Natural killer cell treated with Interleukin-12 subunit alpha and Interleukin-12 subunit beta and Interleukin-15 and Interleukin-18, amount 100 ng/mL, for 72 hours (primary cell): Measurements from ENCODE around the gene VENTX. TPM values are rescaled to one million over a fixed set of nuclear protein-coding genes. Genes with fewer than 3 reads are reported as not detected.

Experiments used
- ATAC-seq, 2 donors: fragments of 150-1000 bp; cut with Tn5 transposase in 1 of 2; sonication (Bioruptor Pico), chemical (Tn5 transposase) in 1 of 2; 2 replicates each; pipeline ENCODE4 v1.10.0; 2021
- DNase-seq: peaks from one replicate; pipeline ENCODE4 v3.0.0; 2022; ENCODE audit warnings: low spot score
- H3K27ac Mint-ChIP-seq, 2 donors: 1 replicate in 1 of 2; 2 replicates in 1 of 2; pipeline ENCODE4 v1.8.0; 2022; ENCODE audit warnings: mixed read lengths in 2 of 2, mild to moderate bottlenecking in 1 of 2, moderate library complexity in 1 of 2
- H3K27me3 Mint-ChIP-seq, 2 donors: 1 replicate in 1 of 2; 2 replicates in 1 of 2; pipeline ENCODE4 v1.8.0; 2022; ENCODE audit warnings: mixed read lengths in 2 of 2
- H3K36me3 Mint-ChIP-seq: one replicate; pipeline ENCODE4 v1.8.0; 2022; ENCODE audit warnings: mixed read lengths
- H3K4me1 Mint-ChIP-seq, 2 donors: 1 replicate in 1 of 2; 2 replicates in 1 of 2; pipeline ENCODE4 v1.8.0; 2022; ENCODE audit warnings: low read depth in 2 of 2, mixed read lengths in 2 of 2, mild to moderate bottlenecking in 1 of 2
- H3K4me3 Mint-ChIP-seq: one replicate; pipeline ENCODE4 v1.8.0; 2022; ENCODE audit warnings: mixed read lengths
- H3K9me3 Mint-ChIP-seq: 2 replicates; pipeline ENCODE4 v1.8.0; 2022; ENCODE audit warnings: mixed read lengths
- total RNA-seq, 2 donors: library from RNA; stranded (reverse); gene quantifications; one replicate each; pipeline ENCODE4 v1.2.3, GENCODE V29; 2022

VENTX gene
- total RNA-seq, 2 donors from 2014 or later = not detected

DNA sequence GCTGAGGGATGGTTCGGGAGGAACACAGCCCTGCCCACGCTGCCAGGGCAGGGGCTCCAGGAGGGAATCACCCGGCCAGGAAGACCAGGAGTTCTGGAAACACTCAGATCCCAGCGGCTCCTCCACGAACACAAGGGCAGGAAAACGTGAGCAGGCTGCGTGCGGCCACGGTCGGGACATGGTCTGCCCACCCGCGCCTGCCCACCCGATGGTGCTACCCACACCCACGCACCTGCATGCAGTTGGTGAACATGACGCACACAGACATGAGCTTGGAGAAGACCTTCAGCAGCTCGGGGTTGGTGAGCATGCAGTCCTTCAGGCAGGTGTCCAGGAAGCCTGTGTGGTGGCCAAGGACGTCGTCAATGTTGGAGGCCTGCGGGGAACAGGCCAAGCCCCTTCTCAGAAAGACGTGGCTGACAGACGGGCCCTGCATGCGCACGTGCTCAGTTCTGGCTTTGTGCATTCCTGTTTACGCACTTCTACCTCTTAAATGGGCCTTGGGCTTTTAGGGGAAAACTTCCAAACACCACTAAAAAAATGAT lies 45.3 kb downstream of the VENTX start:
- no peaks in the 10 kb centered on the region for H3K9me3 Mint-ChIP-seq
- peaks cover 15% of the 10 kb centered on the region for H3K36me3 Mint-ChIP-seq
- peaks cover 21 to 33% of the 10 kb centered on the region in 2 donors for H3K4me1 Mint-ChIP-seq
- DNase-seq (no peak), ATAC-seq (no peak)
- H3K27me3 Mint-ChIP-seq = no peaks in the 10 kb centered on the region
- no peak overlapping the region for H3K27ac Mint-ChIP-seq
- H3K4me3 Mint-ChIP-seq = no peak overlapping the region

DNA sequence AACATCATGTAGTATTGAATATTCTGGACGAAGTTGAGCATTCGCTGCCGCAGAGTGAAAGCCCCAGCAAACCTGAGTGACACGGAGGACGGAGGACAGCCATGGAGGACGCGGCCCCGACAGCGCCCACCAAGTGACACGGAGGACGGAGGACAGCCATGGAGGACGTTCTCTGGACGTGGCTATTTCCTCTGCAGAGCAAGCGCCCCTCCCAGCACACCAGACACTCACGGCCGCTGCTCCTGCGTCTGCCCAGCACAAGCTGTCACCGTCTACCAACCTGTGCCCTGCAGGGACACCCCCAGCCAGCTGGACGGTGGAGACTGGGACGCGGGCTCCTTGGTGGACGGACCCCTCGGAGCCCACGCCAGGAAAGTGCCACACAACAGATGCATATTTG lies 46.3 kb downstream of the VENTX start:
- Mint-ChIP-seq H3K4me1 (peaks cover 11 to 25% of the 10 kb centered on the region in 2 donors), H3K27ac (no peak overlapping the region), H3K27me3 (no peaks in the 10 kb centered on the region), H3K9me3 (no peaks in the 10 kb centered on the region), H3K4me3 (no peak overlapping the region), H3K36me3 (peaks cover 17% of the 10 kb centered on the region)
- DNase-seq (no peak), ATAC-seq (no peak)

DNA sequence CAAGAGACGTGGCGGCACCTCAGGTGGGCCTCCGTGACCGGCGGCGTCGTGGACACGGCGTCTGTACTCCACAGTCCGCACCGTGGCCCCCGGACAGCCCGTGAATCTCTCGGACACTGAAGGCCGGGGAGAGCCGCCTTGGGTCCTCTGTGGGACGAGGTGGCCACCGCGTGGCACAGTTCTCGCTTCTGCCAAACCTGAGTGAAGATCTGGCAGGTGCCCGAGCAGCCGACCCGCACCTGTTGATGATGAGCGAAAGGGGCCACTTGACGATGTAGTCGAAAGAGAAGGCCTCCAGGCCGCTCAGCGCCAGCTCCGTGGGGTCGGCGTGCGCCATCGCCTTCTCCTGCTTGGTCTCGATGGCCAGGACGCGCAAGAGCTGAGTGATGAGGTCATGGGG lies 47.6 kb downstream of the VENTX start:
- DNase-seq = no peak
- H3K9me3 Mint-ChIP-seq = no peaks in the 10 kb centered on the region
- no peak overlapping the region for H3K4me3 Mint-ChIP-seq
- peaks cover 20% of the 10 kb centered on the region for H3K36me3 Mint-ChIP-seq
- peaks cover 0 to 18% of the 10 kb centered on the region in 2 donors for H3K4me1 Mint-ChIP-seq
- H3K27ac Mint-ChIP-seq = no peak overlapping the region
- ATAC-seq = no peak
- H3K27me3 Mint-ChIP-seq = no peaks in the 10 kb centered on the region

DNA sequence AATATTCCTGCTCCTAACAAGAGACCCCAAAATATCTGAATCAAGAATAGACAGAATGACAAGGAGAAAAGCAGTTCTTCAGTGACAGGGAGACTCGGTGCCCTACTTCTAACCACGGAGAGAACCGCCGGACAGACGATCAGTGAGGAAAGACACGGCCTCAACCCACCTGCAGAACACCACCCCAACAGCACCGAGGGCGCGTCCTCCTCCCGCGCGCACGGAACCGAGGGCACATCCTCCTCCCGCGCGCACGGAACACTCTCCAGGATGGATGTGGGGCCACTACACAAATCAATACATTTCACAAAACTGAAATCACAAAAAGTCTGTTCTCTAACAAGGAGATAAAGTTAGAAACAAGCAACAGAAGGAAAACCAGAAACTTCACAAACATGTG lies 48.7 kb downstream of the VENTX start:
- peaks cover 20% of the 10 kb centered on the region for H3K36me3 Mint-ChIP-seq

DNA sequence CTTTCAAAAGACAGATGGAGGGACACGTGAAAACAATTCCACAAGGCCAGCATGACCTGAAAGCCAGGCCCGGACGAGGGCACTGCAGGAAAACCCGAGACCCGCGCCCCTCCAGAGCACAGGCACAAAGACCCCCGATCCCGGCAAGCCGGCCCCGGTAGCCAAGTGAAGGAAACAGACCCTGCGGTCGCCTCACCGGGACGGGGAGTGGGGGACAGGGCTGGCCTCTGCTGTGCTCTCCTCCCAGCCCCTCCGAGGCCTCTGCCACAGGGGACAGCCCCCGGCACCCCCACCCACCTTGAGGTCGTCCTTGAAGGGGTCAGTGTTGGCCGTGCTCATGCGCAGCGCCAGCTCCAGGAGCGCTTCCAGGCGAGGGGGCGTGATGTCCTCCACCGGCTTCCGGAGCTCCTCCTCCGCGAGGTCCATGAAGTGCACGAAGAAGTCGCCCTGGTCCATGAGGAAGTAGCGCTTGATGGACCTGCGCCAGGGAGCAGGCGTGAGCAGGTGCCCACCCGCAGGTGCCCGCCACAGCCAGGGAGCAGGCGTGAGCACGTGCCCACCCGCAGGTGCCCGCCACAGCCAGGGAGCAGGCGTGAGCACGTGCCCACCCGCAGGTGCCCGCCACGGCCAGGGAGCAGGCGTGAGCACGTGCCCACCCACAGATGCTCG lies 50.3 kb downstream of the VENTX start:
- no peak for DNase-seq

More for the DNA sequence above, 48.7 kb downstream of the VENTX start:
- Mint-ChIP-seq H3K27ac (peak overlapping the region in 1 of 2 donors; percentile 76), H3K4me3 (no peak overlapping the region), H3K4me1 (peaks cover 0 to 18% of the 10 kb centered on the region in 2 donors), H3K9me3 (no peaks in the 10 kb centered on the region), H3K27me3 (no peaks in the 10 kb centered on the region)
- DNase-seq (no peak), ATAC-seq (no peak)

DNA sequence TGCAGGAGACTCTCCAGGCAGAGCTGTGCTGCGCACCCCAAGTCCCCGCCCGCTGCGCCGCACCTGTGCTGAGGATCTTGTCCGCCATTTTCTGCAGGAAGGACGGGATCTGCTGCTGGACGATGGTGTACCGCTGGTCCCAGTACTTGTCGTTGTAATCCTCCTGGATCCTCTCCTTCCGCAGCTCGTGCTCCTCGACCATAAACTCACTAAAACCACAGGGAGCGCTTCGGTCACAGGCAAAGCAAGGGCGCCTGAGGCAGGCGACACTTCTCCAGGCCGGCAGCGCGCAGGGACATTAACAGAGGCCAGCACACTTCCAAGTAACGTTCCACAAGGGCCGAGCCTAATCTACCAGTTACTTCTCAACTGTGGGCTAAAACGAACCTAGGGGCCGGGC lies 52.1 kb downstream of the VENTX start:
- peaks cover 20% of the 10 kb centered on the region for H3K36me3 Mint-ChIP-seq

More for the DNA sequence above, 50.3 kb downstream of the VENTX start:
- H3K27me3 Mint-ChIP-seq = no peaks in the 10 kb centered on the region
- no peak overlapping the region for H3K4me3 Mint-ChIP-seq
- H3K4me1 Mint-ChIP-seq = peaks cover 0 to 15% of the 10 kb centered on the region in 2 donors
- peaks cover 20% of the 10 kb centered on the region for H3K36me3 Mint-ChIP-seq
- no peaks in the 10 kb centered on the region for H3K9me3 Mint-ChIP-seq
- ATAC-seq = no peak
- H3K27ac Mint-ChIP-seq = no peak overlapping the region

More for the DNA sequence above, 52.1 kb downstream of the VENTX start:
- no peaks in the 10 kb centered on the region for H3K9me3 Mint-ChIP-seq
- ATAC-seq = peak in 1 of 2 donors; percentile 8
- no peaks in the 10 kb centered on the region for H3K27me3 Mint-ChIP-seq
- no peak overlapping the region for H3K4me3 Mint-ChIP-seq
- no peak overlapping the region for H3K27ac Mint-ChIP-seq
- H3K4me1 Mint-ChIP-seq = peaks cover 0 to 15% of the 10 kb centered on the region in 2 donors
- no peak for DNase-seq

Other genes with a start within 250 kb of the VENTX start
- gene ADGRA1, start 149.9 kb upstream of the VENTX start, total RNA-seq = not detected
- gene KNDC1, start 77.6 kb upstream of the VENTX start, total RNA-seq = under 1 TPM; 0.05 to 0.36 TPM
- gene UTF1, start 7.6 kb upstream of the VENTX start, total RNA-seq = not detected
- gene ADAM8, start 39.0 kb downstream of the VENTX start, total RNA-seq = 100 to 1,000 TPM; 202 to 211 TPM
- gene TUBGCP2, start 71.0 kb downstream of the VENTX start, total RNA-seq = 10 to 100 TPM; 53.3 to 58.2 TPM
- 10 to 100 TPM; 38.1 to 73.2 TPM for gene ZNF511, start 71.1 kb downstream of the VENTX start, total RNA-seq
- not detected for gene CALY, start 99.0 kb downstream of the VENTX start, total RNA-seq
- not detected for gene PRAP1, start 109.5 kb downstream of the VENTX start, total RNA-seq
- gene FUOM, start 120.2 kb downstream of the VENTX start, total RNA-seq = 10 to 100 TPM; 11.5 to 11.8 TPM
- 10 to 100 TPM; 44.5 to 52.7 TPM for gene ECHS1, start 135.5 kb downstream of the VENTX start, total RNA-seq
- gene PAOX, start 141.4 kb downstream of the VENTX start, total RNA-seq = 1 to 10 TPM; 2.0 to 2.1 TPM
- 100 to 1,000 TPM in 1 of 2 donors, 10 to 100 TPM in 1; 44.2 to 105 TPM for gene MTG1, start 156.3 kb downstream of the VENTX start, total RNA-seq
- not detected for gene SPRN, start 186.8 kb downstream of the VENTX start, total RNA-seq
- gene SCART1, start 216.1 kb downstream of the VENTX start, total RNA-seq = 1 to 10 TPM; 2.0 to 3.6 TPM